Fibroblast of skin of abdomen (primary cell): ENCODE measurements around the gene SLC9A4. TPM values are rescaled to one million over a fixed set of nuclear protein-coding genes. Genes with fewer than 3 reads are reported as not detected.

Experiments used
- DNase-seq: peaks from one replicate; pipeline ENCODE4 v3.0.0-alpha.2; 2013
- polyA plus RNA-seq, 2 experiments: library from polyadenylated mRNA; unstranded; fragments of 120-200 nt; gene quantifications; one replicate each; pipeline ENCODE4 v1.2.1, GENCODE V29; 2013; ENCODE audit not compliant: insufficient read length in 2 of 2

Gene SLC9A4
- polyA plus RNA-seq (2013, experiment 1 of 2; ENCODE audit: insufficient read length), result not detected
- 0.02 TPM for polyA plus RNA-seq (2013, experiment 2 of 2; ENCODE audit: insufficient read length)

- peak; percentile 27 for DNase-seq
Measured at GRCh38 chr2:102473020-102473419, at the start of gene SLC9A4. SLC9A4 (plus strand) TSS chr2:102473226; CDS start chr2:102473760, 534 bp downstream.

- DNase-seq, result no peak
Measured at GRCh38 chr2:102423368-102423767, 49.7 kb upstream of the SLC9A4 start.

- DNase-seq, result no peak
Measured at GRCh38 chr2:102424754-102425153, 48.3 kb upstream of the SLC9A4 start.

GRCh38 chr2:102425441-102426132 is 47.4 kb upstream of the SLC9A4 start:
- no peak for DNase-seq

- DNase-seq, result no peak
Measured at GRCh38 chr2:102427249-102427648, 45.8 kb upstream of the SLC9A4 start.

GRCh38 chr2:102428573-102428972 is 44.5 kb upstream of the SLC9A4 start:
- DNase-seq, result no peak

GRCh38 chr2:102432386-102432785 is 40.6 kb upstream of the SLC9A4 start:
- DNase-seq, result no peak

- DNase-seq, result no peak
Measured at GRCh38 chr2:102433973-102434654, 38.9 kb upstream of the SLC9A4 start.

GRCh38 chr2:102434655-102435381 is 38.2 kb upstream of the SLC9A4 start:
- no peak for DNase-seq

- no peak for DNase-seq
Measured at GRCh38 chr2:102435741-102436140, 37.3 kb upstream of the SLC9A4 start.

- peak; percentile 56 for DNase-seq
Measured at GRCh38 chr2:102436323-102436722, 36.7 kb upstream of the SLC9A4 start.

GRCh38 chr2:102437122-102437521 is 35.9 kb upstream of the SLC9A4 start:
- DNase-seq, result peak; percentile 7

- DNase-seq, result no peak
Measured at GRCh38 chr2:102438111-102438510, 34.9 kb upstream of the SLC9A4 start.

- no peak for DNase-seq
Measured at GRCh38 chr2:102438578-102438977, 34.4 kb upstream of the SLC9A4 start.

- DNase-seq, result peak; percentile 75
Measured at GRCh38 chr2:102439065-102439695, 33.8 kb upstream of the SLC9A4 start.

- peak; percentile 24 for DNase-seq
Measured at GRCh38 chr2:102442967-102443828, 29.8 kb upstream of the SLC9A4 start.

GRCh38 chr2:102444233-102444632 is 28.8 kb upstream of the SLC9A4 start:
- no peak for DNase-seq

GRCh38 chr2:102446936-102447335 is 26.1 kb upstream of the SLC9A4 start:
- DNase-seq, result no peak

- DNase-seq, result peak; percentile 28
Measured at GRCh38 chr2:102449370-102449974, 23.6 kb upstream of the SLC9A4 start.

GRCh38 chr2:102451968-102452367 is 21.1 kb upstream of the SLC9A4 start:
- no peak for DNase-seq

- no peak for DNase-seq
Measured at GRCh38 chr2:102453501-102453900, 19.5 kb upstream of the SLC9A4 start.
